GM18867 (cell line): Measurements from ENCODE around the gene PODXL.

Source experiments
- ATAC-seq: cut with Tn5 transposase; IDR thresholded peaks from one replicate; pipeline ENCODE4 v1.9.1; 2021; ENCODE audit warnings: mild to moderate bottlenecking, moderate library complexity; ENCODE audit not compliant: unreplicated experiment

The PODXL gene

GRCh38 chr7:131556053-131556908 is at the start of gene PODXL:
TSS of gene PODXL (minus strand) at chr7:131556628. CDS start at chr7:131556359, 269 bp downstream.
- peak; percentile 76 for ATAC-seq

- no peak for ATAC-seq
Measured at GRCh38 chr7:131605280-131605878, 49.0 kb upstream of the PODXL start.

DNA sequence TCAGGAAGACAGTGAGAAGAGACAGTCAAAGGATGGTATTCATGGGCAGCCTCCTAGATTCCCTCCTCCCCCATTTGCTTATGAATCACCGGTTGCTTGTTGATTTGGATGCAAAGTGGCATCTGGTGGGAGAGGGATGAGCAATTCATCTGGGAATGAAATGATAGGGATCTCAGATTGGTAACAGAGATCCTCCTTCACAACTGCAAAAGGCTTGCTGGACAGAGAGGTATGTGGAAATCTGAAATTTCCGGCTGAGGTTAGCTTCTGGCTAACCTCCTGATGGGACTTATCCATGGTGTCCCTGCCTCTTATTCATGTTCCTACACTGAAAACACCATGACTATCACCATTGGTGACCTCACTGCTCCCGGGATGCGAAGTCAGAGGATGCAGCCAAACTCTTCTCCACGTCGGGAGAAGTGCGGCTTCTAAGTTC is 48.4 kb upstream of the PODXL start:
- ATAC-seq: no peak

DNA sequence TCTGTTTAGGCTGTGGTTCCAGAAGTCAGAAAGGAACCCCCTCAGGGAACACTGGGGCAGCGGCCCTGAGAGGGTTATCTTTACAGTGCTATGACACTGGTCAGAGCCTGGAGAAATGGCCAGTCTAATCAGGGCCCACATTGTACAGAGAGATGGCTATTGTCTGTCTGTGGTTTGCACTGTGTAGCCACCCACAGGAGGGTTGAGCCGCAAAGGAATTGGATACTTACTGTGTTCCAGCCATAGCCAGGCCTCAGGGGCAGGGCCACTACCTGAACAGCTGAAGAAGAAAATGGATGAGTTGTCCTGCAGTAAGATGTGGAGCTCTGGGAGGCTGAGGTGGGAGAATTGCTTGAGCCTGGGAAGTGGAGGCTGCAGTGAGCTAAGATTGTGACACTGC is 47.5 kb upstream of the PODXL start:
- ATAC-seq: no peak

GRCh38 chr7:131602994-131603372 is 46.6 kb upstream of the PODXL start:
- no peak for ATAC-seq

- no peak for ATAC-seq
Measured at GRCh38 chr7:131602304-131602993, 46.0 kb upstream of the PODXL start.

DNA sequence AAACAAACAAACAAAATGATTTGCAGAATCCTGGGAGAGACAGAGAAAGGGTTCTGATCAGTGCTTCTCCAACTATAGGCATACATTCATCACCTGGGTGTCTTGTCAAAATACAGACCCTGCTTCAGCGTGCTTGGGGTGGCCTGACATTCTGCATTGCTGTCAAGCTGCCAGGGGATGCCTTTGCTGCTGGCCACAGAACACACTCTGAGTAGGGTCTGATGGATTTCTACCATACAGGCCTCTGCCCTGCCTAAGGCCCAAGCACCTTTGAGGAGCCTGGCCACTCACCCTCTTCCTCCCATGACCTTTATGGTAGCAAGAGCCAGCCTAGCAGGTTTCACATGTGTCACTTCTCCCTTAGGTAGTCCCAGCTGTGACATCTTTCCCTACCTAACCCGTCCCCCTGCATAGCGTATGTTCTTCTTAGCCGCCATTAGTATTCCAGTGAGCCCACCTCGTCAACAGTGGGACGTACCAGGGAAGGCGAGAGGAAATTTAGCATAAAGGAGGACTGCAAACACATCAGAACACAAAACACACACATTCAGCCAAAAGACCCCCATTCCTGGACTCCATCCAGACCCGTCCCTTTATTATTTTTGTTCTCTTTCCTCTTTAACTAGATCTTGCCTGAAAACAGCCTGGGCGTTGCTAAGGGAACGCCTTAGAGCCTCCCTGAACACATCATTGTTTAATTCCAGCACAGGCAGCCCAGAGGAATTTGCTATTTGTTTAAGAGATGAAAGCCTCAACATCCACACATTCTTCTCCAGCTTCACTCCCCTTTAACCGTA is 43.9 kb upstream of the PODXL start:
- ATAC-seq: no peak

- ATAC-seq: no peak
Measured at GRCh38 chr7:131596785-131597184, 40.4 kb upstream of the PODXL start.

- ATAC-seq: no peak
Measured at GRCh38 chr7:131595699-131596098, 39.3 kb upstream of the PODXL start.

DNA sequence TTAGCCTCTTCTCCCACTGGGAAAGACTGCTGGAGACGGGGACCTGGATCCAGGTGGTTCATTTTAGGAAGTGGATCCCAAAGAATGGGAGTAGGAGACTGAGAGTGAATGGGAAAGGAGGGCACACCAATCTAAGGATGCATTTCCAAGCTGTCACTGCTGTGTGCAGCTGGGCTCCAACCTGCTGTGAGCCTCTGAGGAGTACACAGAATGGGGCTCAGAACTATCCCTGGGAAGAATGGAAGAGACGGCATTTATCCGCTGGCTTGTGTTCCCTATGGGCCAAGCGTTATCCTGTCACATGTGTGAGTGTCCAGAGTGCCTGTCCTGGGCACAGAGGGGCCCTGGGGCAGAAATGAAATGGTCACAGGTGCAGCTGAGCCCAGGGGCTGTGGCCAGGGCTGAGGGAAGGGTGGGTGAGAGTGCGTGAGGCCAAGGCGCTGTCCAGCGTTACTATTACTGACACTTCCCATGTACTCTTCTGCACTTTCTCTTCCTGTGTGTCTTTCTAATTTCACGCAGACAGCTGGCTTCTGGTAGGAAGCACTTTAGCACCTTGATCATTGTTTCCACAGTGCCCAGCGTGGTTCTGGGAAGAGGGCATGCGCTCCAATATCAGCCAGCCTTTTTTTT is 35.4 kb upstream of the PODXL start:
- no peak for ATAC-seq

GRCh38 chr7:131587315-131587923 is 31.0 kb upstream of the PODXL start:
- ATAC-seq: no peak

GRCh38 chr7:131586759-131587158 is 30.3 kb upstream of the PODXL start:
- ATAC-seq: no peak

GRCh38 chr7:131586259-131586658 is 29.8 kb upstream of the PODXL start:
- no peak for ATAC-seq

DNA sequence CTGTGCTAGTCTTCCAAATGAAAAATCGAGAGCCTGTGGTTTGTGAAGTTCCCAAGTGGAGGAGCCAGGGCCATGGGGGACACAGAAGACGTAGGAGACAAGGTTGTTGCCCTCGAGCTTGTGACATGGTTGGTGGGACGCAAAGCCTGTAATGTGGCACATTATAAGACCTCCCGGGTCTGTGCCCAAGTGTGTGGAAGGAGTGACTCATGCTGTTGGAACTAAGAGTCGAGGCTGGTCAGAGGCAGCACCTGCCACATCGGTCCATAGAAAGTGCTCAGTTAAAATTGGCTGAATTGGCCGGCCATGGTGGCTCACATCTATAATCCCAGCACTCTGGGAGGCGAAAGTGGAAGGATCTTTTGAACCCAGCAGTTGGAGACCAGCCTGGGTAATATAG is 27.0 kb upstream of the PODXL start:
- ATAC-seq: no peak

DNA sequence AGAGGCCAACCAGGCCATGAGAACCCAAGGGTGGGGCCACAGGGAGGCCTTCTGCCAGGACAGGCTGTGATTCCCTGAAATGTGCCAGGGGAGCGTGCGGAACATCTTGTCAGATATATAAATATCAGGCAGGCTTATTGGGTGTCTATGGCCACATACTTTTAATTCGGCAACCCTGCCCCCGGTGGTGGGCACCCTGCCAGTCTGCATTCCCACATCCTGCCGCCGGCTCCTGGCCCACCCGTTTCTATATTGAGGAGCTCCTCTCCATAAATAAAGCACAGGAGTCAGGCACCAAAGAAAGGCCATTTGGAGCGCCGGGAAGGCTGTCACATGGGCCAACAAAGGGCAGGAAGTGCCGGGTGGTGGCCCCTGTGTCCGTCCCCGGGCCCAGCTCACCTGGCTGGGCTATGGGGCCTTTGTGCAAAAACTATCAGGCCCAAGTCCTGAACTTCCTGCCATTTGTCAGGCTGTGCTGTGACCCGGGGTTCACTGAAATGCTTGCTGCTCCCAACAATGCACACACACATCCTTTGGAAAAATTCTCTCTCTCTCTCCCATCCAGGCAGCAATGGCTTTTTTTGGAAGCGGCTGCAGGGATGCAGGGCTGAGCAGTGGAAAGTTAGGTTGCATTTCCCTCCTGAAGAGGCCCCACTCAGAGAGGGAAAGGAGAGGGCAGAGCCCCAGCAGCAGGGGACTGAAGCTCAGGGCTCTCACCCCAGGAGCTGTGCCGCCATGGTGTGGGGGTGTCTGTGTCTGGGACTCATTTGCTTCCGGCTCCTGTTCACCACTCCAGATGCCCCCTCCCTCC is 25.0 kb upstream of the PODXL start:
- ATAC-seq: no peak

GRCh38 chr7:131578602-131579001 is 22.2 kb upstream of the PODXL start:
- no peak for ATAC-seq

- no peak for ATAC-seq
Measured at GRCh38 chr7:131574741-131575140, 18.3 kb upstream of the PODXL start.

DNA sequence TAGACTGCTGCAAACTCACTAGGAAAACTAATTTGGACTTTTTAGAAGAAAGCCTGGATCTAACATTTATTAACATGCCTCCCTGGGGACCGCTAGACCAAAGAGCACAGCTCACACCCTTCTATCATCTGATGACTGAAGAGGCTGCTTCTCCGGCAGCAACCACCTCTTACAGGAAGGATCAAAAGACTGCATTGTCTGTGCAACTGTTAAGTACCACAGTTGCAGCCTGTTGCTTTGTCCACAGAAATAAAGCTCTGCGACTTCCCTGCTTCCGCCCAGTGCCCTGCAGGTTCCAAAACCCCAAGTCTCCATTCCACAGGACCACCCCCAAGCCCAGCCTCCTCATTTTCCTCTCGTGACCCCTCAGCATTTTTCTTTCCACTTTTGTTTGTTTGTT is 14.0 kb upstream of the PODXL start:
- ATAC-seq: no peak

DNA sequence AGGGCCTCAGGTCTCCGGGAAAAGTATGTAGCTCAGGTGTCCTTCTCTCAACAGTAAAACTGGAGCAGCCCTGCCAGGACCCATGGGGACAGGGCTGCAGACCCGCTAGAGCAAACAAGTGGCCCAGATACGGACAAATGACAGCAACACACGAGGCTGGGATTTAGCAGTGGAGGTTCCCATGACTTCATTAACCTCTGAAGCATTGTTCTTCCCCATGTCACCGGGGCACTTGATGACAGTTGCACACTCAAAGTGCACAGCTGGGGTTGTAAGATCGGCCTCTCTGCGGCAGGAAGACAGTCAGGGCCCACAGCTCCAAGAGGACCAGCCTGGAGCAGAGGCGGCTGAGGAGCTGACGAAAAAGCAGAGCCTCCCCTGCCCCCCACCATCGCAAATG is 12.5 kb upstream of the PODXL start:
- no peak for ATAC-seq
